HEK293T (cell line): ENCODE results near the gene INPP4A.

Experiments
- HDGF ChIP-seq: fragments of 450-650 bp; IDR thresholded peaks from 2 replicates; pipeline ENCODE4 v1.6.1; 2017; ENCODE audit warnings: antibody characterized with exemption, borderline replicate concordance
- ZNF384 ChIP-seq: fragments of 450-650 bp; IDR thresholded peaks from 2 replicates; pipeline ENCODE4 v1.6.1; 2016

- TF ChIP-seq ZNF384 (no peak), HDGF (no peak)
Measured at GRCh38 chr2:98503481-98504105, 58.9 kb downstream of the INPP4A start.
